OCI-LY3 (cell line): Measurements from ENCODE around the gene XRCC3.

Experiments used
- H2AFZ ChIP-seq: fragments of 200-600, 300-600 bp; shearing (Covaris generic); 2 replicates; pipeline ENCODE4 v1.6.0; 2014; ENCODE audit warnings: antibody characterized with exemption, low read depth, low read length
- H3K27ac ChIP-seq: fragments of 200-600, 300-600 bp; sonication (generic); 2 replicates; pipeline ENCODE4 v1.5.1; 2014; ENCODE audit warnings: mild to moderate bottlenecking, low read length, moderate library complexity, mixed read lengths
- H3K27me3 ChIP-seq: fragments of 200-600, 300-600 bp; sonication (generic); 2 replicates; pipeline ENCODE4 v1.6.1; 2014; ENCODE audit warnings: low read depth, low read length, mixed read lengths
- H3K36me3 ChIP-seq: fragments of 200-600, 300-600 bp; sonication (generic); replicated peaks from 2 replicates; pipeline ENCODE3; 2014; ENCODE audit warnings: low read depth, low read length, mixed read lengths
- H3K4me1 ChIP-seq: fragments of 300-600, 200-600 bp; sonication (generic); 2 replicates; pipeline ENCODE4 v1.6.1; 2014; ENCODE audit warnings: low read length, mixed read lengths
- H3K4me2 ChIP-seq: fragments of 200-600, 300-600 bp; sonication (generic); 2 replicates; pipeline ENCODE4 v1.6.1; 2014; ENCODE audit warnings: low read length, mixed read lengths
- H3K4me3 ChIP-seq: fragments of 300-600, 200-600 bp; sonication (generic); 2 replicates; pipeline ENCODE4 v1.5.1; 2014; ENCODE audit warnings: antibody characterized with exemption, mild to moderate bottlenecking, low read length, moderate library complexity
- H3K79me2 ChIP-seq: fragments of 300-600, 200-600 bp; shearing (Covaris generic); 2 replicates; pipeline ENCODE4 v1.6.1; 2014; ENCODE audit warnings: mild to moderate bottlenecking, low read length, mixed read lengths
- H3K9ac ChIP-seq: fragments of 300-600, 200-600 bp; shearing (Covaris generic); 2 replicates; pipeline ENCODE4 v1.6.0; 2014; ENCODE audit warnings: mild to moderate bottlenecking, low read length, moderate library complexity
- H3K9me3 ChIP-seq: fragments of 200-600, 300-600 bp; shearing (Covaris generic); 2 replicates; pipeline ENCODE4 v1.6.1; 2014; ENCODE audit warnings: low read length, mixed read lengths; ENCODE audit not compliant: insufficient read depth
- H4K20me1 ChIP-seq: fragments of 200-600, 300-600 bp; sonication (generic); 2 replicates; pipeline ENCODE4 v1.6.1; 2016; ENCODE audit warnings: low read length, mixed read lengths; ENCODE audit not compliant: insufficient read depth
- EZH2phosphoT487 ChIP-seq: fragments of 200-600 bp; shearing (Covaris generic); IDR thresholded peaks from 2 replicates; pipeline ENCODE4 v1.6.1; 2018; ENCODE audit warnings: antibody characterized with exemption, mixed run types, low read depth
- TF ChIP-seq, protein P1 (sequence below): fragments of 200-600, 300-600 bp; sonication (generic); IDR thresholded peaks from 2 replicates; pipeline ENCODE4 v1.5.1; 2014; ENCODE audit warnings: antibody characterized with exemption, low read length, low read depth

The XRCC3 gene

DNA sequence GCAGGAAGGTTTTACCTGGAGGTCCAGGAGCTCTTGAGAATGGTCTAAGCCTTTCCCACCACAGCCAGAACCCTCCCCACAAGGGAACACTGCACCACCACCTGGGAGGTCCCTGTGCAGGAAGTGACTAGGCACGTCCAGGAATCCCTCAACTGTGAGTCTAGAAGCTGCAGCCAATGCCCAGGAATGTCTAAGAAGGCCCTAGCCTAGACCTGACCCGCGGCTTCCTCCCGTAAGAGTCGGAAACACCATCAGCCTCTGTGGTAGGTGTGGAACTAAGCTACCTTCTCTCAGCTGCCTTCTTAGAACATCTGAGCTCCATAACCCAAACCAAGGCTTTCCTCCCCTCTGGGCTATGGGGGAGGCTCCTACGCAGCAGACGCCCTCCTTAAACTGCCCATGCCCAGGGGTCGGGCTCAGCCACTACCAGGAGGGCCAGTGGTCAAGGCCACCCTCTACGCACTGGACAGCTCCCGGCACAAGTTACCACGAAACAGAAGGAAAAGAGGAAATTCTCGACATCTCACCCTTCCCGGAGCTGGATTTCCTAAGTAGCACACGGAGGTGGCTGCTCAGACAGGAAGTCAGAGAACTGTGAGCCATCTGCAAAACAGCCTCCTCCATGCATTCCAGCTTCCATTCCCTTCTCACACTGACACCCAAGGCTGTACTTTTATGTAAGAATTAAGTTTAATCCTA is 25.9 kb upstream of the XRCC3 start:
- no peaks in the 10 kb centered on the region for H4K20me1 ChIP-seq
- H3K27me3 ChIP-seq = no peaks in the 10 kb centered on the region
- no peaks in the 10 kb centered on the region for H3K79me2 ChIP-seq
- no peaks in the 10 kb centered on the region for H3K36me3 ChIP-seq
- H3K4me3 ChIP-seq = no peak overlapping the region
- H3K4me2 ChIP-seq = no peak overlapping the region
- H3K9me3 ChIP-seq = no peaks in the 10 kb centered on the region
- H3K4me1 ChIP-seq = no peaks in the 10 kb centered on the region
- no peak overlapping the region for H3K27ac ChIP-seq
- no peak overlapping the region for H2AFZ ChIP-seq
- no peak for TF ChIP-seq EZH2phosphoT487
- TF ChIP-seq, protein P1, sequence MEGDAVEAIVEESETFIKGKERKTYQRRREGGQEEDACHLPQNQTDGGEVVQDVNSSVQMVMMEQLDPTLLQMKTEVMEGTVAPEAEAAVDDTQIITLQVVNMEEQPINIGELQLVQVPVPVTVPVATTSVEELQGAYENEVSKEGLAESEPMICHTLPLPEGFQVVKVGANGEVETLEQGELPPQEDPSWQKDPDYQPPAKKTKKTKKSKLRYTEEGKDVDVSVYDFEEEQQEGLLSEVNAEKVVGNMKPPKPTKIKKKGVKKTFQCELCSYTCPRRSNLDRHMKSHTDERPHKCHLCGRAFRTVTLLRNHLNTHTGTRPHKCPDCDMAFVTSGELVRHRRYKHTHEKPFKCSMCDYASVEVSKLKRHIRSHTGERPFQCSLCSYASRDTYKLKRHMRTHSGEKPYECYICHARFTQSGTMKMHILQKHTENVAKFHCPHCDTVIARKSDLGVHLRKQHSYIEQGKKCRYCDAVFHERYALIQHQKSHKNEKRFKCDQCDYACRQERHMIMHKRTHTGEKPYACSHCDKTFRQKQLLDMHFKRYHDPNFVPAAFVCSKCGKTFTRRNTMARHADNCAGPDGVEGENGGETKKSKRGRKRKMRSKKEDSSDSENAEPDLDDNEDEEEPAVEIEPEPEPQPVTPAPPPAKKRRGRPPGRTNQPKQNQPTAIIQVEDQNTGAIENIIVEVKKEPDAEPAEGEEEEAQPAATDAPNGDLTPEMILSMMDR = no peak
- no peak overlapping the region for H3K9ac ChIP-seq

DNA sequence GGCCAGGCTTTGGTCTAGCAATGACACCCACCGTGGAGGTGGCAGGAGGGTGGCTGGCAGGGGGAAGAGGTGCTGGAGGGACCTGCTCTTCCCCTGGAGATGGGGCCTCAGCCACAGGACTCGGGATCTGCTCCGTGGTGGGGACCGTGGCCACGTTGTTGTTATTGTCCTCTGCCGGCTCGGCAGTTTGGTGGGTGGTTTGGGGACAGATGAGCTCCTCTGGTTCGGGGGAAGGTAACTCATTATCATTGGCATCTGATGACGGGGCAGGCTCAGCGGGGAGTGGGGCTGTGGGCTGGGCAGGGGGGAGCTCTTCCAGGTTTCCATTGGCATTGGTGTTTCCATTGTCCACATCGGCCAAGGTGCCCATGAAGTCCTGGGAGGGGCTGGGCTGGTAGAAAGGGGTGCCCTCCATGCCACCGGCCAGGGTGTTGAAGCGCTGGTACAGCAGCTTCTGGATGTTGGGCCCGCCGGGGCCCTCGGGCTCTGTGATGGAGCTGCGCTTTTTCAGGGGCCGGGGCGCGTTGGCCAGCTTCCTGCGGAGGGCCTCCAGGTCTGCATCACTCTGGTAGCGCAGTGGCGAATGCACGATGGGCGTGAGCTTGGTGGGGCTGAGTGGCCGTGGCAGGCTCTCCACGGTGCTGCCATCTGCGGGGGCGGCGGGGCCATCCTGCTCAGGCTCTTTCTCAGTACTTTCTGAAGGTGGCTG is 24.7 kb upstream of the XRCC3 start:
- no peaks in the 10 kb centered on the region for H3K79me2 ChIP-seq
- H3K4me3 ChIP-seq = no peak overlapping the region
- TF ChIP-seq, protein P1 = no peak
- TF ChIP-seq EZH2phosphoT487 = no peak
- no peak overlapping the region for H3K9ac ChIP-seq
- H3K4me2 ChIP-seq = no peak overlapping the region
- H2AFZ ChIP-seq = no peak overlapping the region
- H3K9me3 ChIP-seq = no peaks in the 10 kb centered on the region
- H3K36me3 ChIP-seq = no peaks in the 10 kb centered on the region
- no peak overlapping the region for H3K27ac ChIP-seq
- no peaks in the 10 kb centered on the region for H3K4me1 ChIP-seq
- H4K20me1 ChIP-seq = no peaks in the 10 kb centered on the region
- H3K27me3 ChIP-seq = no peaks in the 10 kb centered on the region

DNA sequence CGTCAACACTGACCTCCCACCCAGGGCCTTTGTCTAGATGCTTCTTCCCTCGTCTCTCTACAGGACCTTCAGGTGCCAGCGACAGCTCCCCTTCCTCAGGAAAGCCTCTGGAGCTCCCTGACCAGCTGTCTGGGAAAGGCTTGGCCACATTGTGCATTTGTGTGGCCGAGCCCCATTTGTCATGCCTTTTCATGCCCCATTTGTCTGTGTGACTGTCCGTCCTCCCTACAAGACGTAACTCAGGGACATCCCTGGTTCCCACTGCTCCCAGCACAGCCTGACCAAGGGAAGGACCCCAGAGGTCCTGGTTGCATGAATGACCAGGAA is 24.2 kb upstream of the XRCC3 start:
- Histone ChIP-seq H3K4me3 (no peak overlapping the region), H3K27ac (no peak overlapping the region), H3K36me3 (no peaks in the 10 kb centered on the region), H2AFZ (no peak overlapping the region), H3K9ac (no peak overlapping the region), H3K4me2 (no peak overlapping the region), H4K20me1 (no peaks in the 10 kb centered on the region), H3K79me2 (no peaks in the 10 kb centered on the region), H3K27me3 (no peaks in the 10 kb centered on the region), H3K4me1 (no peaks in the 10 kb centered on the region), H3K9me3 (no peaks in the 10 kb centered on the region)
- TF ChIP-seq EZH2phosphoT487 = no peak
- TF ChIP-seq, protein P1 = no peak

DNA sequence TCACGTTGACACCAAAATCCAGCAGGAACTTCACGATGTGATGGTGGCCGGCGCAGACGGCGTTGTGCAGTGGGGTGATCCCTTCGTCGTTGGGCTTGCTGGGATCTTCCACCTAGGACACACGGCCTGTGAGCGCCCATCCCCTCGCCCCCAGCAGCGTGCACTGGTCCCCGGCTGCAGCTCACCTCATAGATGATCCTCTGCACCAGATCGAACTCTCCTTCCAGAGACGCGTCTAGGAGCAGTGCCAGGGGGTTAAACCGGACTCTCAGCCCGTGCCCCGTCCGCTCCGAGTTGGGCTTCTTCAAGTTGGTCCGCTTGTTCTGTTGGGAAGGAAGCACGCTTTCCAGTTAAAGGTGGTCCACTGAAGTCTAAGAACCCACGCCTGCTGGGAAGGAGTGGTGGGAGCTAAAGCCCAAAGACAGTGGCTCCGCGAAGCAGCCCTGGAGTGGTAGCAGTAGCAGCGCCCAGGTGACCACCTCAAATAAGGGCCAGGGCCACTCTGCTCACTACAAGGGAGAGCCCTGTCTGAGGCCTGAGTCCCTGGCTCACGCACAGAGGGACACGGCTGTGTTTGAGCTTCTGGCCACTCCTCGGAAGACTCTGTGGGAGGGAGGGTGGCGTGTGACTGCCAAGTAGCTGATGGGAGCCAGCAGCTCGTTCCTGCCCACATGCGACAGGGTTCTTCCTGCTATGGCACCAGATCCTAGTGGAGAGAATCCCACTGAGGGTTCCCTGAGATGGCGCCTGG is 23.6 kb upstream of the XRCC3 start:
- H3K9me3 ChIP-seq = no peaks in the 10 kb centered on the region
- H3K79me2 ChIP-seq = no peaks in the 10 kb centered on the region
- H3K4me3 ChIP-seq = no peak overlapping the region
- no peak overlapping the region for H3K27ac ChIP-seq
- TF ChIP-seq, protein P1 = no peak
- no peak for TF ChIP-seq EZH2phosphoT487
- H2AFZ ChIP-seq = no peak overlapping the region
- no peaks in the 10 kb centered on the region for H4K20me1 ChIP-seq
- no peak overlapping the region for H3K4me2 ChIP-seq
- H3K36me3 ChIP-seq = no peaks in the 10 kb centered on the region
- no peaks in the 10 kb centered on the region for H3K4me1 ChIP-seq
- no peaks in the 10 kb centered on the region for H3K27me3 ChIP-seq
- no peak overlapping the region for H3K9ac ChIP-seq
